ENCODE measurements around the gene NAA80. TPM values are rescaled to one million over a fixed set of nuclear protein-coding genes. Genes with fewer than 3 reads are reported as not detected.

The NAA80 gene
- total RNA-seq, 1 experiment from 2014 or later, result 23.5 TPM

- DNase-seq (ENCODE audit: low read depth), result no peak
Observed at GRCh38 chr3:50259432-50260026, 39.7 kb downstream of the NAA80 start.

GRCh38 chr3:50258979-50259378 is 40.2 kb downstream of the NAA80 start:
- DNase-seq (ENCODE audit: low read depth), result no peak

DNA sequence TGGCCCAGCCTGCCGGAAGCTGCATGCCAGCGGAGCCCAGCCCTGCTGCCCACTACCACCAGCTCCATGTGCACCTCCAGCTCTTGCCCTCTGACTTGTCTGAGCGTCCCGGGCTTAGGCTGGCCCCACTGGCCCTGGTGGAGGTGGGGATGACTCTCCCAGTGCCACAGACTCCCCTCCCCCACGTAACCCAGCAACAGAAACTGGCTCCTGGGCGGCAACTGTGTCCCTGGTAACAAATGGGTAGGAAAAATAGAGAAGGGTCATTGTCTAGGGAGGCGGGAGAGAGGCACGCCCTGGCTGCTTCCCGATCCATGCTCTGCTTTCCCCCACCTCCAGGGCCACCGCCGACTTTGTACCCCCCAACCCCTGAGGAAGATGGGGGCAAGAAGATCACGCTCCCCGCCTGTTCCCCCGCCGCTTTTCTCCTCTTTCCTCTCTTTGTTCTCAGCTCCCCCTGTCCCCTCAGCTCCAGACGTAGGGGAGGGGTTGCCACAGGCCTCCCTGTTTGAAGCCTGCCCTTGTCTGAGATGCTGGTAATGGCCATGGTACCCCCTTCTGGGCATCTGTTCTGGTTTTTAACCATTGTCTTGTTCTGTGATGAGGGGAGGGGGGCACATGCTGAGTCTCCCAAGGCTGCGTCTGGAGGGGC is 41.0 kb downstream of the NAA80 start:
- no peak for DNase-seq (ENCODE audit: low read depth)

DNA sequence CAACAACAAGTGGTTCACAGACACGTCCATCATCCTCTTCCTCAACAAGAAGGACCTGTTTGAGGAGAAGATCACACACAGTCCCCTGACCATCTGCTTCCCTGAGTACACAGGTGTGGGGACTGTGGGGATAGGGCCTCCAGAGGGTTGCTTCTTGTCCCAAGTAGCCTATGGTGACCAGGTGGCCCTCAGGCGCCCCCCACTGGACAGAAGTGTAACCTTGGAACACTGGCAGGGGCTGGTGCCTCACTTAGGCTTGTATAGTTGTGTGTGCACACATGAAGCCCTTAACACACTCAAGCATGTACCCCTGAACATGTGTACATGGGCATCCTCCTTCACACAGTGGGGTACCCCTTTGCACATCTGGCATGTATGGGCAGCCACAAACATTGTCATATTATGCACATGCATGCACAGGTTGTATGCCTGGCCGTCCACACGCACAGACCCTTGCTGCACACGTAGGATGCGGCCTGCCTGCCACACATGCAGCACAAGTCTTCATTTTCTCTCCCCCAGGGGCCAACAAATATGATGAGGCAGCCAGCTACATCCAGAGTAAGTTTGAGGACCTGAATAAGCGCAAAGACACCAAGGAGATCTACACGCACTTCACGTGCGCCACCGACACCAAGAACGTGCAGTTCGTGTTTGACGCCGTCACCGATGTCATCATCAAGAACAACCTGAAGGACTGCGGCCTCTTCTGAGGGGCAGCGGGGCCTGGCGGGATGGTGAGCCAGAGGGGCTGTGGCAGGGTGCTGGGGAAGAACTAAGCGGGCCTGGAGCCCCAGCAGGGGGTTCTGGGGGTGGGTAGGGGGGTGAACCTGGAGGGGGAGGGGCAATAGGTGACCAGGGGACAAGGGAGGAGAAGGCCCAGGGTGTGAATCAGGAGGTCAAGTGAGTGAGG is 42.0 kb downstream of the NAA80 start:
- DNase-seq (ENCODE audit: low read depth), result peak; percentile 52

GRCh38 chr3:50255251-50255615 is 44.0 kb downstream of the NAA80 start:
- DNase-seq (ENCODE audit: low read depth), result no peak

DNA sequence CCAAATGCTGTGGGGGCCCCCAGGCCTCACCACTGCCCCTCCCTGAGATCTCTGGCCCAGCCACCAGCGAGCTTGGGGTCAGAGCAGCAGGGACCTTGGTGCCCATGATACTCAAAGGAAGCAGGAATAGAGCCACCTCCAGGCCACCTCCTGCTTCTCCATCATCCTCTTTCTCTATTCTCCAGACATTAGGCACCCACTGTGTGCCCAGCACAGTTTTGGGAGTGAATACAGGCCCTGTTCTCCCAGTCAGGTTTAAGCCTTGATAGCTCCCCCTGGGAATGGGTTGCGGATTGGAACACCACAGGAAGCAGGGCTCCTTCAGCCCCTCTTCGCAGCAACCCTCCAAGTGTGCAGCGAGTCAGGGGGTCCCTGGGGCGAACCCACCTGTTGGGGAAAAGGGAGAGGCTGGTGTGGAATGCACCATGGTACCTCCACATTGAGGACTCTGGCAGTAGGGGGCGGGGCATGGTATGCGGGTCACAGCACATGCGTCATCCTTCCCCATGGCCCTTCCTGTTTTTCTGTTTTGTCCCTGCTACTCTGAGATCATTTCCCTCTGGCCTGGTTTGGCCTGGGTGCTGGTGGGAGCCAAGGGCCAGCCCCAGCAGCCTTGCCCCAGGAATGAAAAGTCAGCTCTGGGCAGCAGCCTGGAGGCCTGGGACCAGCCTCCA is 44.5 kb downstream of the NAA80 start:
- peak; percentile 73 for DNase-seq (ENCODE audit: low read depth)

GRCh38 chr3:50251220-50251619 is 48.0 kb downstream of the NAA80 start:
- peak; percentile 95 for DNase-seq (ENCODE audit: low read depth)

GRCh38 chr3:50250514-50250913 is 48.7 kb downstream of the NAA80 start:
- DNase-seq (ENCODE audit: low read depth), result no peak

GRCh38 chr3:50249457-50249856 is 49.7 kb downstream of the NAA80 start:
- DNase-seq (ENCODE audit: low read depth), result no peak

GRCh38 chr3:50248387-50248786 is 50.8 kb downstream of the NAA80 start:
- peak; percentile 84 for DNase-seq (ENCODE audit: low read depth)

GRCh38 chr3:50246517-50246954 is 52.7 kb downstream of the NAA80 start:
- DNase-seq (ENCODE audit: low read depth), result peak; percentile 99

Other genes with a start within 250 kb of the NAA80 start
- gene RBM5, start 210.5 kb downstream of the NAA80 start, total RNA-seq (2014; rRNA removed; shearing (Covaris generic)), result 54.7 and 65.5 TPM in 2 replicates
- 45.7 and 48.6 TPM in 2 replicates for gene SEMA3F, start 144.1 kb downstream of the NAA80 start, total RNA-seq (2014; rRNA removed; shearing (Covaris generic))
- not detected in 2 replicates for gene GNAT1, start 107.8 kb downstream of the NAA80 start, total RNA-seq (2014; rRNA removed; shearing (Covaris generic))
- 2.2 TPM in 1 of 2 replicates, not detected in the other for gene SLC38A3, start 94.1 kb downstream of the NAA80 start, total RNA-seq (2014; rRNA removed; shearing (Covaris generic))
- 304 and 403 TPM in 2 replicates for gene GNAI2, start 63.2 kb downstream of the NAA80 start, total RNA-seq (2014; rRNA removed; shearing (Covaris generic))
- 4.0 and 5.0 TPM in 2 replicates for gene SEMA3B, start 30.3 kb downstream of the NAA80 start, total RNA-seq (2014; rRNA removed; shearing (Covaris generic))
- not detected in 2 replicates for gene LSMEM2, start 20.3 kb downstream of the NAA80 start, total RNA-seq (2014; rRNA removed; shearing (Covaris generic))
- gene IFRD2, start 7.0 kb downstream of the NAA80 start, total RNA-seq (2014; rRNA removed; shearing (Covaris generic)), result 168 and 172 TPM in 2 replicates
- gene HYAL3, start within 50 bp of the NAA80 start, total RNA-seq (2014; rRNA removed; shearing (Covaris generic)), result 10.4 and 11.6 TPM in 2 replicates
- gene HYAL1, start 4.2 kb upstream of the NAA80 start, total RNA-seq (2014; rRNA removed; shearing (Covaris generic)), result 0.40 and 0.43 TPM in 2 replicates
- gene HYAL2, start 23.3 kb upstream of the NAA80 start, total RNA-seq (2014; rRNA removed; shearing (Covaris generic)), result 91.6 and 97.5 TPM in 2 replicates
- gene TUSC2, start 28.8 kb upstream of the NAA80 start, total RNA-seq (2014; rRNA removed; shearing (Covaris generic)), result 40.6 and 53.3 TPM in 2 replicates
- 12.5 and 15.0 TPM in 2 replicates for gene RASSF1, start 41.4 kb upstream of the NAA80 start, total RNA-seq (2014; rRNA removed; shearing (Covaris generic))
- gene ZMYND10, start 46.3 kb upstream of the NAA80 start, total RNA-seq (2014; rRNA removed; shearing (Covaris generic)), result 1.4 and 2.8 TPM in 2 replicates
- 47.5 and 57.4 TPM in 2 replicates for gene NPRL2, start 51.4 kb upstream of the NAA80 start, total RNA-seq (2014; rRNA removed; shearing (Covaris generic))
- gene CYB561D2, start 51.5 kb upstream of the NAA80 start, total RNA-seq (2014; rRNA removed; shearing (Covaris generic)), result 63.2 and 69.0 TPM in 2 replicates
- 75.7 and 90.1 TPM in 2 replicates for gene TMEM115, start 60.1 kb upstream of the NAA80 start, total RNA-seq (2014; rRNA removed; shearing (Covaris generic))
- 0.56 TPM in 1 of 2 replicates, not detected in the other for gene CACNA2D2, start 204.2 kb upstream of the NAA80 start, total RNA-seq (2014; rRNA removed; shearing (Covaris generic))